Left lobe of liver (tissue), 2 donors: ENCODE data around the gene VPS54. TPM values are rescaled to one million over a fixed set of nuclear protein-coding genes. Genes with fewer than 3 reads are reported as not detected.

ENCODE experiments used
- ATAC-seq: fragments of 200-7000 bp; cut with Tn5 transposase; one replicate; pipeline ENCODE4 v1.9.1; 2020; ENCODE audit warnings: mild to moderate bottlenecking, moderate library complexity
- DNase-seq: peaks from one replicate; pipeline ENCODE4 v3.0.0-alpha.2; 2020; ENCODE audit warnings: low spot score
- total RNA-seq: library from RNA; stranded (reverse); gene quantifications from one replicate; pipeline ENCODE4 v1.2.1, GENCODE V29; 2021
- donor health status: DM: no; HTN: no; CAD: no; lungs with moderate emphysema.
- donor health status: DM: no; HTN: yes; CAD: no.

The VPS54 gene
- total RNA-seq, 1 donor from 2014 or later, result 12.3 TPM

- peak; percentile 82 for ATAC-seq
- DNase-seq, result no peak
Observed at GRCh38 chr2:64024259-64024949, 5.2 kb upstream of the VPS54 start.

GRCh38 chr2:64023485-64024258 lies 4.4 kb upstream of the VPS54 start:
- no peak for ATAC-seq
- no peak for DNase-seq

GRCh38 chr2:64021578-64021977 lies 2.4 kb upstream of the VPS54 start:
- DNase-seq, result no peak
- no peak for ATAC-seq

GRCh38 chr2:64019975-64020528 lies 824 bp upstream of the VPS54 start:
- ATAC-seq, result no peak

GRCh38 chr2:64018701-64019082 lies 536 bp downstream of the VPS54 start:
- DNase-seq (no peak), ATAC-seq (no peak)

More at GRCh38 chr2:64019975-64020528, 824 bp upstream of the VPS54 start:
- no peak for DNase-seq

- no peak for DNase-seq
- ATAC-seq, result peak; percentile 30
Observed at GRCh38 chr2:64017811-64018700, 1.2 kb downstream of the VPS54 start.

- ATAC-seq, result no peak
Observed at GRCh38 chr2:64015898-64016297, 3.3 kb downstream of the VPS54 start.

GRCh38 chr2:64015391-64015790 lies 3.8 kb downstream of the VPS54 start:
- no peak for ATAC-seq
- no peak for DNase-seq

More at GRCh38 chr2:64015898-64016297, 3.3 kb downstream of the VPS54 start:
- DNase-seq, result no peak

- ATAC-seq (no peak), DNase-seq (no peak)
Observed at GRCh38 chr2:64014628-64015027, 4.6 kb downstream of the VPS54 start.

- no peak for DNase-seq
- ATAC-seq, result no peak
Observed at GRCh38 chr2:64013053-64013452, 6.2 kb downstream of the VPS54 start.

GRCh38 chr2:64012115-64012514 lies 7.1 kb downstream of the VPS54 start:
- ATAC-seq, result no peak
- DNase-seq, result no peak

- DNase-seq (peak; percentile 62), ATAC-seq (peak; percentile 96)
Observed at GRCh38 chr2:64008434-64009009, 10.7 kb downstream of the VPS54 start.

- no peak for DNase-seq
- no peak for ATAC-seq
Observed at GRCh38 chr2:64007924-64008323, 11.3 kb downstream of the VPS54 start.

- DNase-seq (no peak), ATAC-seq (no peak)
Observed at GRCh38 chr2:64005707-64006356, 13.4 kb downstream of the VPS54 start.

- DNase-seq (no peak), ATAC-seq (no peak)
Observed at GRCh38 chr2:64003239-64003638, 16.0 kb downstream of the VPS54 start.

- DNase-seq, result no peak
Observed at GRCh38 chr2:64001382-64002101, 17.7 kb downstream of the VPS54 start.

GRCh38 chr2:64000630-64001381 lies 18.4 kb downstream of the VPS54 start:
- DNase-seq, result no peak
- peak; percentile 75 for ATAC-seq

More at GRCh38 chr2:64001382-64002101, 17.7 kb downstream of the VPS54 start:
- peak; percentile 24 for ATAC-seq

- DNase-seq (no peak), ATAC-seq (no peak)
Observed at GRCh38 chr2:63999049-63999448, 20.2 kb downstream of the VPS54 start.
